Peyer's patch (tissue), 4 donors: ENCODE measurements around the gene AKAP13.

ENCODE experiments used
- CTCF ChIP-seq, 6 experiments: fragments of 450-650 bp in 4 of 6; fragments of 200-600 bp in 2 of 6; sonication (generic) in 1 of 6; IDR thresholded peaks; one replicate each; pipeline ENCODE4 v1.5.1; 2017 to 2019; ENCODE audit warnings: antibody characterized with exemption in 6 of 6, mild to moderate bottlenecking in 3 of 6, moderate library complexity in 1 of 6
- POLR2A ChIP-seq, 2 donors: fragments of 450-650 bp; IDR thresholded peaks; one replicate each; pipeline ENCODE4 v1.5.1; 2017; ENCODE audit warnings: antibody characterized with exemption in 2 of 2, mild to moderate bottlenecking in 2 of 2, moderate library complexity in 2 of 2

- TF ChIP-seq CTCF (IDR thresholded peaks at IDR 0.05) (no peak), POLR2A (IDR thresholded peaks at IDR 0.05) (no peak)
These were observed 311.9 kb downstream of the AKAP13 start for GRCh38 chr15:85692321-85692720.
